ENCODE measurements around the gene TRIM41. TPM values are rescaled to one million over a fixed set of nuclear protein-coding genes. Genes with fewer than 3 reads are reported as not detected.

The TRIM41 gene
- polyA plus RNA-seq, 1 of the 3 experiments (the other 2 are of a cell fraction), result 35.9 TPM

DNA sequence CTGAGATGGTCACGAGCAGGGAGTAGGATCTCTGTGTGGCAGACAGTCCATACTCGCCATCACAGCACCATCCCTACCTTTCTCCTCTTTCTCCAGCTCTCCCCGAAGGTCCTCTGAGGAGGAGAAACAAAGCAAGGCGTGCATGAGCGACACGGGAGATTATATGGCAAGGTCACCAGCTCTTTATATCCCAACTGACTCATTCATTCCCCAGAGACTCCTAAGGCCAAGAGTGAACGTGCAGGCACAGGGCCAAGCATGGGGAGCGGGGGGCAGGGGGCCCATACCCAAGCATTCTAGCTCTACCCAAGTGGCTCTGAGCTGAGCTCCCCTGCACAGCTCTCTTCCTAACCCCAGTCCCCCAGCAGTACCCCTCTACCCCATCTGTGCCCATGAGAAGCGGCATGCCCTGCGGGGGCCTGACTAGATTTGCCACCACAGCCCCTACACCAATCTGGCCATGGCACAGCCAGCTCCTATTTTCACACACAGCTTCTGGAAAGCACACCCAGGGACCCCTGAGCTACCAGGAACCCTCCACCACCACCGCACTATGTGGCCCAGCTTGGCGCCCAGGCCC, 24.9 kb upstream of the TRIM41 start:
- Histone ChIP-seq H3K27ac (ENCODE audit: low read depth in 2 of 2, low read length in 1 of 2) (no peak overlapping the region), H3K9ac (no peak overlapping the region), H3K79me2 (ENCODE audit: insufficient read depth) (no peaks in the 10 kb centered on the region), H3K9me3 (no peaks in the 10 kb centered on the region), H3F3A (replicated peaks; ENCODE audit: insufficient read depth) (peaks cover 5% of the 10 kb centered on the region), H3K36me3 (replicated peaks in 1 of 2; ENCODE audit: control insufficient read depth in 1 of 2, insufficient read depth in 2 of 2, low read length in 1 of 2) (no peaks in the 10 kb centered on the region), H3K4me1 (ENCODE audit: control insufficient read depth in 1 of 2, insufficient read depth in 2 of 2, low read depth in 1 of 2, low read length in 1 of 2) (peaks cover 0 to 9% of the 10 kb centered on the region in 2 experiments; a peak in 1 of 4 replicates), H2AFZ (ENCODE audit: low read depth) (no peak overlapping the region), H3K4me3 (ENCODE audit: low read depth in 2 of 2, low read length in 1 of 2) (no peak overlapping the region), H4K20me1 (ENCODE audit: insufficient read depth) (no peaks in the 10 kb centered on the region), H3K4me2 (no peak overlapping the region), H3K27me3 (ENCODE audit: insufficient read depth) (no peaks in the 10 kb centered on the region), H3K9me2 (no peaks in the 10 kb centered on the region)
- TF ChIP-seq TEAD4 (IDR thresholded peaks at IDR 0.05; ENCODE audit: borderline replicate concordance, insufficient read depth) (no peak), ELF1 (IDR thresholded peaks at IDR 0.05) (no peak), GABPA (IDR thresholded peaks at IDR 0.05; ENCODE audit: low read depth) (no peak), NRF1 (IDR thresholded peaks at IDR 0.05; ENCODE audit: low read depth, low read length) (no peak), RXRA (IDR thresholded peaks at IDR 0.05; ENCODE audit: borderline replicate concordance, low read depth) (no peak), NFIC (IDR thresholded peaks at IDR 0.05; ENCODE audit: borderline replicate concordance) (no peak), JUND (IDR thresholded peaks at IDR 0.05) (no peak), EZH2phosphoT487 (IDR thresholded peaks at IDR 0.05; ENCODE audit: borderline replicate concordance, low read depth) (no peak), CHD2 (IDR thresholded peaks at IDR 0.05; ENCODE audit: low read length, partially characterized antibody) (no peak), POLR2AphosphoS5 (IDR thresholded peaks at IDR 0.05; ENCODE audit: low read depth, low read length) (no peak), FOXJ3 (CRISPR knock-in tag; IDR thresholded peaks at IDR 0.05) (no peak), TCF12 (IDR thresholded peaks at IDR 0.05) (no peak), SMC3 (IDR thresholded peaks at IDR 0.05; ENCODE audit: low read depth, low read length) (no peak), MEF2A (IDR thresholded peaks at IDR 0.05; ENCODE audit: borderline replicate concordance, low read depth) (no peak), TAF1 (IDR thresholded peaks at IDR 0.05; ENCODE audit: borderline replicate concordance, low read depth, low read length) (no peak), GATA2 (CRISPR knock-in tag; IDR thresholded peaks at IDR 0.05) (no peak)
- TF ChIP-seq, protein P1, sequence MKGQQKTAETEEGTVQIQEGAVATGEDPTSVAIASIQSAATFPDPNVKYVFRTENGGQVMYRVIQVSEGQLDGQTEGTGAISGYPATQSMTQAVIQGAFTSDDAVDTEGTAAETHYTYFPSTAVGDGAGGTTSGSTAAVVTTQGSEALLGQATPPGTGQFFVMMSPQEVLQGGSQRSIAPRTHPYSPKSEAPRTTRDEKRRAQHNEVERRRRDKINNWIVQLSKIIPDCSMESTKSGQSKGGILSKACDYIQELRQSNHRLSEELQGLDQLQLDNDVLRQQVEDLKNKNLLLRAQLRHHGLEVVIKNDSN (IDR thresholded peaks at IDR 0.05; ENCODE audit: borderline replicate concordance, low read depth), result no peak
- TF ChIP-seq, protein P2, sequence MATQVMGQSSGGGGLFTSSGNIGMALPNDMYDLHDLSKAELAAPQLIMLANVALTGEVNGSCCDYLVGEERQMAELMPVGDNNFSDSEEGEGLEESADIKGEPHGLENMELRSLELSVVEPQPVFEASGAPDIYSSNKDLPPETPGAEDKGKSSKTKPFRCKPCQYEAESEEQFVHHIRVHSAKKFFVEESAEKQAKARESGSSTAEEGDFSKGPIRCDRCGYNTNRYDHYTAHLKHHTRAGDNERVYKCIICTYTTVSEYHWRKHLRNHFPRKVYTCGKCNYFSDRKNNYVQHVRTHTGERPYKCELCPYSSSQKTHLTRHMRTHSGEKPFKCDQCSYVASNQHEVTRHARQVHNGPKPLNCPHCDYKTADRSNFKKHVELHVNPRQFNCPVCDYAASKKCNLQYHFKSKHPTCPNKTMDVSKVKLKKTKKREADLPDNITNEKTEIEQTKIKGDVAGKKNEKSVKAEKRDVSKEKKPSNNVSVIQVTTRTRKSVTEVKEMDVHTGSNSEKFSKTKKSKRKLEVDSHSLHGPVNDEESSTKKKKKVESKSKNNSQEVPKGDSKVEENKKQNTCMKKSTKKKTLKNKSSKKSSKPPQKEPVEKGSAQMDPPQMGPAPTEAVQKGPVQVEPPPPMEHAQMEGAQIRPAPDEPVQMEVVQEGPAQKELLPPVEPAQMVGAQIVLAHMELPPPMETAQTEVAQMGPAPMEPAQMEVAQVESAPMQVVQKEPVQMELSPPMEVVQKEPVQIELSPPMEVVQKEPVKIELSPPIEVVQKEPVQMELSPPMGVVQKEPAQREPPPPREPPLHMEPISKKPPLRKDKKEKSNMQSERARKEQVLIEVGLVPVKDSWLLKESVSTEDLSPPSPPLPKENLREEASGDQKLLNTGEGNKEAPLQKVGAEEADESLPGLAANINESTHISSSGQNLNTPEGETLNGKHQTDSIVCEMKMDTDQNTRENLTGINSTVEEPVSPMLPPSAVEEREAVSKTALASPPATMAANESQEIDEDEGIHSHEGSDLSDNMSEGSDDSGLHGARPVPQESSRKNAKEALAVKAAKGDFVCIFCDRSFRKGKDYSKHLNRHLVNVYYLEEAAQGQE (IDR thresholded peaks at IDR 0.05; ENCODE audit: low read depth, low read length), result no peak
- TF ChIP-seq, protein P3, sequence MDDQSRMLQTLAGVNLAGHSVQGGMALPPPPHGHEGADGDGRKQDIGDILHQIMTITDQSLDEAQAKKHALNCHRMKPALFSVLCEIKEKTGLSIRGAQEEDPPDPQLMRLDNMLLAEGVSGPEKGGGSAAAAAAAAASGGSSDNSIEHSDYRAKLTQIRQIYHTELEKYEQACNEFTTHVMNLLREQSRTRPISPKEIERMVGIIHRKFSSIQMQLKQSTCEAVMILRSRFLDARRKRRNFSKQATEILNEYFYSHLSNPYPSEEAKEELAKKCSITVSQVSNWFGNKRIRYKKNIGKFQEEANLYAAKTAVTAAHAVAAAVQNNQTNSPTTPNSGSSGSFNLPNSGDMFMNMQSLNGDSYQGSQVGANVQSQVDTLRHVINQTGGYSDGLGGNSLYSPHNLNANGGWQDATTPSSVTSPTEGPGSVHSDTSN (IDR thresholded peaks at IDR 0.05), result no peak
- TF ChIP-seq, protein P4, sequence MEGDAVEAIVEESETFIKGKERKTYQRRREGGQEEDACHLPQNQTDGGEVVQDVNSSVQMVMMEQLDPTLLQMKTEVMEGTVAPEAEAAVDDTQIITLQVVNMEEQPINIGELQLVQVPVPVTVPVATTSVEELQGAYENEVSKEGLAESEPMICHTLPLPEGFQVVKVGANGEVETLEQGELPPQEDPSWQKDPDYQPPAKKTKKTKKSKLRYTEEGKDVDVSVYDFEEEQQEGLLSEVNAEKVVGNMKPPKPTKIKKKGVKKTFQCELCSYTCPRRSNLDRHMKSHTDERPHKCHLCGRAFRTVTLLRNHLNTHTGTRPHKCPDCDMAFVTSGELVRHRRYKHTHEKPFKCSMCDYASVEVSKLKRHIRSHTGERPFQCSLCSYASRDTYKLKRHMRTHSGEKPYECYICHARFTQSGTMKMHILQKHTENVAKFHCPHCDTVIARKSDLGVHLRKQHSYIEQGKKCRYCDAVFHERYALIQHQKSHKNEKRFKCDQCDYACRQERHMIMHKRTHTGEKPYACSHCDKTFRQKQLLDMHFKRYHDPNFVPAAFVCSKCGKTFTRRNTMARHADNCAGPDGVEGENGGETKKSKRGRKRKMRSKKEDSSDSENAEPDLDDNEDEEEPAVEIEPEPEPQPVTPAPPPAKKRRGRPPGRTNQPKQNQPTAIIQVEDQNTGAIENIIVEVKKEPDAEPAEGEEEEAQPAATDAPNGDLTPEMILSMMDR (IDR thresholded peaks at IDR 0.05), result no peak
- ChIA-PET CTCF (interaction anchor here (0.8 to 1.7 kb wide), 3 partner anchors 8 to 30 kb away, joined by 3 to 5 read pairs (median 4); no protein-coding TSS in a partner anchor), POLR2A (no interaction called here)
- no peak for DNase-seq
- WGBS (ENCODE audit: low lambda C conversion rate), result 79% methylated on average over 12 of the region's 12 CpGs
